ENCODE data around the gene EBF3. TPM values are rescaled to one million over a fixed set of nuclear protein-coding genes. Genes with fewer than 3 reads are reported as not detected.

The EBF3 gene
- total RNA-seq, 1 experiment from 2014 or later: not detected

DNA sequence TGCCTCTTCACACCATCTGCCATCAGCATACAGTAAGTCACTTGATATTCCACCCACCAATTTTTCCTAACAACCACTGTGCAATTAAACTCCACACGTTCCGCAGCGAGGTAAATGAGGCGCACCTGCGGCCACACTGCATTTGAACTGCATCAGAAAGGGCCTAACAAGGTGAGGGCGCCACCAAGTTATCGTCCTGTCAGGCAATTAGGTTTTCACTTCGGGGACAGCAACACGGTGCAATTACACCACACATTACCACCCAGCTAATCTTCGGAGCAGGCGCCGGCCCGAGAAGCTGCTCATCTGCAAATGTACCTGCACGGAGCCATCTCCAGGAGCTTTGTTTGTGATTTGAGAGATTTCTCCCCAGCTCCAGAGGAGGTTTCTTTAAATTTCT is 84.4 kb downstream of the EBF3 start:
- Mint-ChIP-seq H3K27ac (ENCODE audit: low read depth, unreplicated experiment) (no peak overlapping the region), H3K9me3 (ENCODE audit: unreplicated experiment) (no peaks in the 10 kb centered on the region), H3K4me3 (ENCODE audit: unreplicated experiment) (no peak overlapping the region), H3K27me3 (ENCODE audit: insufficient read depth, unreplicated experiment) (no peaks in the 10 kb centered on the region), H3K36me3 (ENCODE audit: insufficient read depth, unreplicated experiment) (no peaks in the 10 kb centered on the region), H3K4me1 (ENCODE audit: insufficient read depth, unreplicated experiment) (no peaks in the 10 kb centered on the region)
- CTCF ChIA-PET: interaction anchor here (0.7 kb wide), 1 partner anchor 849 kb away, joined by 3 read pairs; no protein-coding TSS in a partner anchor
- no TSS peak for BruUV-seq (replicated peaks)
- DNase-seq (ENCODE audit: unreplicated experiment): no peak
- intact Hi-C loops (cut with micrococcal nuclease): no loop called here
- TF ChIP-seq, protein P1, sequence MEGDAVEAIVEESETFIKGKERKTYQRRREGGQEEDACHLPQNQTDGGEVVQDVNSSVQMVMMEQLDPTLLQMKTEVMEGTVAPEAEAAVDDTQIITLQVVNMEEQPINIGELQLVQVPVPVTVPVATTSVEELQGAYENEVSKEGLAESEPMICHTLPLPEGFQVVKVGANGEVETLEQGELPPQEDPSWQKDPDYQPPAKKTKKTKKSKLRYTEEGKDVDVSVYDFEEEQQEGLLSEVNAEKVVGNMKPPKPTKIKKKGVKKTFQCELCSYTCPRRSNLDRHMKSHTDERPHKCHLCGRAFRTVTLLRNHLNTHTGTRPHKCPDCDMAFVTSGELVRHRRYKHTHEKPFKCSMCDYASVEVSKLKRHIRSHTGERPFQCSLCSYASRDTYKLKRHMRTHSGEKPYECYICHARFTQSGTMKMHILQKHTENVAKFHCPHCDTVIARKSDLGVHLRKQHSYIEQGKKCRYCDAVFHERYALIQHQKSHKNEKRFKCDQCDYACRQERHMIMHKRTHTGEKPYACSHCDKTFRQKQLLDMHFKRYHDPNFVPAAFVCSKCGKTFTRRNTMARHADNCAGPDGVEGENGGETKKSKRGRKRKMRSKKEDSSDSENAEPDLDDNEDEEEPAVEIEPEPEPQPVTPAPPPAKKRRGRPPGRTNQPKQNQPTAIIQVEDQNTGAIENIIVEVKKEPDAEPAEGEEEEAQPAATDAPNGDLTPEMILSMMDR (IDR thresholded peaks at IDR 0.05; ENCODE audit: unreplicated experiment): no peak
- POLR2A ChIA-PET: no interaction called here

DNA sequence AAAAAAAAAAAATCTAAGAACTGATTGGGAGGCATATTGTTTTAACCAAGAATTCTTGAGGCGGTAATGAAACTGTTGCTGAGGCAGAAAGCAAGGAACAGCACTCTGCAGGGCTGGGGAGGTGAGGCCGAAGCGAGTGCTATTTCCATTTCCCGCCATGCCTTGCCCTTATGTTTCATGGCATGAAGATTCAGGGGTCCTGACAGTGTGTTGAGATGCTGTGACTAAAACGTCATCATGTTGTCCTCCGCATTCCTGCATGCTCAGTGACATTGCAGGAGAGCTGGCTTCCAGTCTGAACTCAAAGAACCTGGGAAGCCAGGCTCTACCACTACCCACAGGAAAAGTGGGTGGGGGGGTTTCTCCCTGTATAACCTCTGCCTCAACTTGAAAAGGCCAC is 85.2 kb downstream of the EBF3 start:
- no peaks in the 10 kb centered on the region for H3K27me3 Mint-ChIP-seq (ENCODE audit: insufficient read depth, unreplicated experiment)
- no peak overlapping the region for H3K4me3 Mint-ChIP-seq (ENCODE audit: unreplicated experiment)
- no peak overlapping the region for H3K27ac Mint-ChIP-seq (ENCODE audit: low read depth, unreplicated experiment)
- H3K9me3 Mint-ChIP-seq (ENCODE audit: unreplicated experiment): no peaks in the 10 kb centered on the region
- DNase-seq (ENCODE audit: unreplicated experiment): no peak
- BruUV-seq (replicated peaks): no TSS peak
- CTCF ChIA-PET: interaction anchor here (0.7 kb wide), 1 partner anchor 848 kb away, joined by 3 read pairs; no protein-coding TSS in a partner anchor
- intact Hi-C loops (cut with micrococcal nuclease): no loop called here
- no peaks in the 10 kb centered on the region for H3K36me3 Mint-ChIP-seq (ENCODE audit: insufficient read depth, unreplicated experiment)
- TF ChIP-seq, protein P1 (IDR thresholded peaks at IDR 0.05; ENCODE audit: unreplicated experiment): no peak
- H3K4me1 Mint-ChIP-seq (ENCODE audit: insufficient read depth, unreplicated experiment): no peaks in the 10 kb centered on the region
- POLR2A ChIA-PET: no interaction called here

DNA sequence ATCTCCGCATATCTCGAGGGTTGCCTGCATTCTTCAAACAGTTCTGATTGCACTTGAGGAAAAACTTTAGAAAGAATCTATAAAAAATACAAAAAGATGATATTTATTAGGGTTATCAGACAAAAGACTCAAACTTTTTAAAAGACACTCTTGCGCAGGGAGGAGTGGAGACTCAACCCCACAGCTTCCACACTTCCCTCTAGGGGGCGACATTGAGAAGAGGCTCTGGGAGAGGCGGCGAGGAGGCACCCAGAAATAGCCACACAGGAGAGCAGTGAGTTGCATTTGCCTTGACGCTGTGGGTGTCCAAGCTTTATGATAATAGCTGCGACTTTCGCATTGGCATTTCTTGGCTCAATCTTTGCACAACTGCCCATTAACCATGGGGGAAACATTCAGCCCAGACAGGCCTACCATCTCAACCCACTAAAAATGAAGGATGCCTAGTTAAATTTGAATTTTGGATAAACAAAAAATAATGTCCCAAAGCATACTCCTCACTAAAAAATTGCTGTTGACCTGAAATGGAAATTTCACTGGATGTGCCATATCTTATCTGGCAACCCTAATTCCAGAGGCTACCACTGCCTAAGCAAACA is 86.2 kb downstream of the EBF3 start:
- CTCF ChIA-PET: interaction anchor here (0.6 to 1.2 kb wide), 3 partner anchors 8 to 476 kb away, joined by 3 to 4 read pairs (median 3); no protein-coding TSS in a partner anchor

DNA sequence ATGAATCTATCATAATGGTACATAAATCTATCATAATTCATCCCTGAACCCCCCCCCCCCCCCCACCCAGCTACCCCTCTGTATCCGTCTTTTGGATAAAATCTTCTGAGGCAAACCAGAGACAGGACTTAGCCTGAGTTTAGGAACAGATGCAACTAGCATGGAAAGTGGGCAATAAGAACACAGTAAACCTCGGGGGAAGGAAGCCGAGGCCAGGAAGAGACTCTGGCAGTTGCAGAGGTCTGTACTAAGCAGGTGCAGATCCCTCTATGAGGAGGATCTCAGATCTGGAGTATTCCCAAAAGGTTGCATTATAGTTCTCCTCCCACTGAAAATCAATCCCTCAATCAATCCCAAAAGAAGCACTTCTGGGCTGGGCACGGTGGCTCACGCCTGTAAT is 87.2 kb downstream of the EBF3 start:
- H3K9me3 Mint-ChIP-seq (ENCODE audit: unreplicated experiment): no peaks in the 10 kb centered on the region
- ChIA-PET POLR2A (interaction anchor here (0.6 to 0.9 kb wide), 2 partner anchors 234 to 374 kb away, joined by 3 read pairs; no protein-coding TSS in a partner anchor), CTCF (interaction anchor here (1.0 to 1.3 kb wide), 3 partner anchors 9 to 153 kb away, joined by 3 to 6 read pairs (median 4); no protein-coding TSS in a partner anchor)
- no peaks in the 10 kb centered on the region for H3K27me3 Mint-ChIP-seq (ENCODE audit: insufficient read depth, unreplicated experiment)
- no TSS peak for BruUV-seq (replicated peaks)
- no peak overlapping the region for H3K27ac Mint-ChIP-seq (ENCODE audit: low read depth, unreplicated experiment)
- no peaks in the 10 kb centered on the region for H3K4me1 Mint-ChIP-seq (ENCODE audit: insufficient read depth, unreplicated experiment)
- DNase-seq (ENCODE audit: unreplicated experiment): no peak
- no peaks in the 10 kb centered on the region for H3K36me3 Mint-ChIP-seq (ENCODE audit: insufficient read depth, unreplicated experiment)
- intact Hi-C loops (cut with micrococcal nuclease): no loop called here
- H3K4me3 Mint-ChIP-seq (ENCODE audit: unreplicated experiment): no peak overlapping the region
- TF ChIP-seq, protein P1 (IDR thresholded peaks at IDR 0.05; ENCODE audit: unreplicated experiment): no peak

More for the DNA sequence above, 86.2 kb downstream of the EBF3 start:
- H3K4me1 Mint-ChIP-seq (ENCODE audit: insufficient read depth, unreplicated experiment): no peaks in the 10 kb centered on the region
- intact Hi-C loops (cut with micrococcal nuclease): no loop called here
- POLR2A ChIA-PET: no interaction called here
- no peaks in the 10 kb centered on the region for H3K9me3 Mint-ChIP-seq (ENCODE audit: unreplicated experiment)
- TF ChIP-seq, protein P1 (IDR thresholded peaks at IDR 0.05; ENCODE audit: unreplicated experiment): no peak
- BruUV-seq (replicated peaks): no TSS peak
- H3K36me3 Mint-ChIP-seq (ENCODE audit: insufficient read depth, unreplicated experiment): no peaks in the 10 kb centered on the region
- H3K27me3 Mint-ChIP-seq (ENCODE audit: insufficient read depth, unreplicated experiment): no peaks in the 10 kb centered on the region
- peak; percentile 55 for DNase-seq (ENCODE audit: unreplicated experiment)
- H3K4me3 Mint-ChIP-seq (ENCODE audit: unreplicated experiment): no peak overlapping the region
- no peak overlapping the region for H3K27ac Mint-ChIP-seq (ENCODE audit: low read depth, unreplicated experiment)
